ENCODE measurements around the gene EEF1G.

The EEF1G gene

DNA sequence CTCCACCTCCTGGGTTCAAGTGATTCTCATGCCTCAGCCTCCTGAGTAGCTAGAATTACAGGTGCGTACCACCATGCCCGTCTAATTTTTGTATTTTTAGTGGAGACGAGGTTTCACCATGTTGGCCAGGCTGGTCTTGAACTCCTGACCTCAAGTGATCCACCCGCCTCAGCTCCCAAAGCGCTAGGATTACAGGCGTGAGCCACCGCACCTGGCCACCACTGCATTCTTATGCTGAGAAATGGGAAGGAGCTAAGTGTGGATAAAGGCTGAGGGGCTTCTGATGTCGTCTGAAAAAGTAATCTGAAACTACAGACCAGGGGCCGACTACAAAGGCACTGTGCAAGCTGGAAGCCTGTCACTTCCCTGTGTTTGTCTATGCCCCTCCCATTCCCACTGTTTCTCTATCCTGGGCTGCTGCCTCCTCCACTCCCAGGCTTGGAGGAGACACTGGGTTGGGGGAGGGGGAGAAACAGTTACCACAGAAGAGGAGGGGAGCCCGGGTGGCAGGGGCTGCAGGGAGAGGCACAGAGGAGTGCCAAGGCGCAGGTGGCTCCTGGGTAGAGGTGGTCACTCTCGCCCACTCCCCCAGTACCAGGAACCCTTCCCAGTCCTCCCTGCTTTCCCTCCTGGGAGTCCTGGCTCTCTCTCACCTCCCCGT is 30.9 kb upstream of the EEF1G start:
- ChIA-PET CTCF (interaction anchor here (0.7 to 1.0 kb wide), 2 partner anchors 9 to 12 kb away, joined by 3 read pairs; no protein-coding TSS in a partner anchor), POLR2A (interaction anchor here (0.6 to 4.3 kb wide), 5 partner anchors 13 to 60 kb away, joined by 3 to 30 read pairs (median 3); partner anchors contain the start of genes C11orf98, CSKMT, INTS5 and TUT1)
- DNase-seq (ENCODE audit: extremely low spot score) = no peak
- TF ChIP-seq, protein P1, sequence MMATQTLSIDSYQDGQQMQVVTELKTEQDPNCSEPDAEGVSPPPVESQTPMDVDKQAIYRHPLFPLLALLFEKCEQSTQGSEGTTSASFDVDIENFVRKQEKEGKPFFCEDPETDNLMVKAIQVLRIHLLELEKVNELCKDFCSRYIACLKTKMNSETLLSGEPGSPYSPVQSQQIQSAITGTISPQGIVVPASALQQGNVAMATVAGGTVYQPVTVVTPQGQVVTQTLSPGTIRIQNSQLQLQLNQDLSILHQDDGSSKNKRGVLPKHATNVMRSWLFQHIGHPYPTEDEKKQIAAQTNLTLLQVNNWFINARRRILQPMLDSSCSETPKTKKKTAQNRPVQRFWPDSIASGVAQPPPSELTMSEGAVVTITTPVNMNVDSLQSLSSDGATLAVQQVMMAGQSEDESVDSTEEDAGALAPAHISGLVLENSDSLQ (IDR thresholded peaks at IDR 0.05) = no peak
- TF ChIP-seq FOXA1 (IDR thresholded peaks at IDR 0.05) = no peak
- TF ChIP-seq ELF4 (IDR thresholded peaks at IDR 0.05) = no peak
- no peak for TF ChIP-seq BHLHE40 (IDR thresholded peaks at IDR 0.05; ENCODE audit: borderline replicate concordance)

- no peak for DNase-seq (ENCODE audit: extremely low spot score)
- TF ChIP-seq FOXK2 (IDR thresholded peaks at IDR 0.05) = no peak
- no peak for TF ChIP-seq FOXM1 (IDR thresholded peaks at IDR 0.05; ENCODE audit: borderline replicate concordance)
- no peak for TF ChIP-seq ZNF384 (IDR thresholded peaks at IDR 0.05)
- TF ChIP-seq TARDBP (IDR thresholded peaks at IDR 0.05) = no peak
- TF ChIP-seq SUZ12 (IDR thresholded peaks at IDR 0.05) = no peak
- TF ChIP-seq ARNT (IDR thresholded peaks at IDR 0.05) = no peak
- TF ChIP-seq SP1 (IDR thresholded peaks at IDR 0.05) = no peak
- CTCF ChIA-PET = interaction anchor here (0.7 to 1.0 kb wide), 2 partner anchors 10 to 11 kb away, joined by 3 read pairs; no protein-coding TSS in a partner anchor
- POLR2A ChIA-PET = interaction anchor here (1.1 to 4.3 kb wide), 3 partner anchors 12 to 61 kb away, joined by 3 to 30 read pairs (median 9); partner anchors contain the start of genes C11orf98, CSKMT, INTS5 and TUT1
Measured at GRCh38 chr11:62603776-62604299, 30.1 kb upstream of the EEF1G start.

DNA sequence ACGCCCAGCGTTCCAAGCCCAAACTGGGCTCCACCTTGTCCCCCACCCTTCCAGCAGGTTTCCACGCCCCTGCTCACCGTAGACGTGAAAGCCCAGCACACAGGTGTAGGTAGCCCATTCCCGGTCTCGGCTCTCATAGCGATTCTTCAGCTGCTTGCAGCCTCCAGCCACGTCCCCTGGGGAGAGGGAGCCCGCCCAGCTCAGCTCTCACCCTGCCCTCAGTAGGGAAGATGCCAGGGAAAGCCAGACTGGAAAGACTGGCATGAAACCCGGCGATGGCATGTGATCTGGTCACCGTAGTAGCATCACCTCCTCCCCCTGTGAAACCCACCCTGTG is 29.3 kb upstream of the EEF1G start:
- ChIA-PET CTCF (no interaction called here), POLR2A (interaction anchor here (1.8 to 4.3 kb wide), 2 partner anchors 11 to 50 kb away, joined by 9 to 30 read pairs; partner anchors contain the start of genes INTS5 and TUT1)
- TF ChIP-seq ELF4 (IDR thresholded peaks at IDR 0.05) = no peak
- TF ChIP-seq HDGF (IDR thresholded peaks at IDR 0.05; ENCODE audit: borderline replicate concordance) = no peak
- no peak for TF ChIP-seq SUZ12 (IDR thresholded peaks at IDR 0.05)
- no peak for TF ChIP-seq FOXK2 (IDR thresholded peaks at IDR 0.05)
- no peak for TF ChIP-seq TARDBP (IDR thresholded peaks at IDR 0.05)
- no peak for TF ChIP-seq FOXA1 (IDR thresholded peaks at IDR 0.05)
- no peak for TF ChIP-seq LEF1 (IDR thresholded peaks at IDR 0.05; ENCODE audit: borderline replicate concordance)
- no peak for TF ChIP-seq CTBP1 (IDR thresholded peaks at IDR 0.05; ENCODE audit: borderline replicate concordance)
- no peak for TF ChIP-seq BHLHE40 (IDR thresholded peaks at IDR 0.05; ENCODE audit: borderline replicate concordance)
- TF ChIP-seq ARNT (IDR thresholded peaks at IDR 0.05) = no peak
- TF ChIP-seq, protein P1 (IDR thresholded peaks at IDR 0.05) = no peak
- no peak for TF ChIP-seq NFRKB (IDR thresholded peaks at IDR 0.05)
- no peak for TF ChIP-seq FOXM1 (IDR thresholded peaks at IDR 0.05; ENCODE audit: borderline replicate concordance)
- TF ChIP-seq ZNF384 (IDR thresholded peaks at IDR 0.05) = no peak
- TF ChIP-seq SP1 (IDR thresholded peaks at IDR 0.05) = no peak
- no peak for TF ChIP-seq L3MBTL2 (conservative IDR thresholded peaks at IDR 0.05)
- no peak for DNase-seq (ENCODE audit: extremely low spot score)

- TF ChIP-seq L3MBTL2 (conservative IDR thresholded peaks at IDR 0.05) = peak; percentile 97
- no peak for TF ChIP-seq LEF1 (IDR thresholded peaks at IDR 0.05; ENCODE audit: borderline replicate concordance)
- TF ChIP-seq CTBP1 (IDR thresholded peaks at IDR 0.05; ENCODE audit: borderline replicate concordance) = 0 out of 2 replicates have a peak, but pooled peaks have one; percentile 23
- TF ChIP-seq, protein P1 (IDR thresholded peaks at IDR 0.05) = 0 out of 2 replicates have a peak, but pooled peaks have one; percentile 1
- ChIA-PET POLR2A (interaction anchor here (0.6 to 4.3 kb wide), 24 partner anchors 9 to 279 kb away, joined by 3 to 105 read pairs (median 5); partner anchors contain the start of genes B3GAT3, BSCL2, C11orf98 and CSKMT), CTCF (interaction anchor here (0.6 to 2.1 kb wide), 5 partner anchors 9 to 178 kb away, joined by 4 to 9 read pairs (median 9); partner anchors contain the start of genes EML3 and TUT1)
- peak; percentile 71 for DNase-seq (ENCODE audit: extremely low spot score)
Measured at GRCh38 chr11:62602141-62603071, 28.7 kb upstream of the EEF1G start.

DNA sequence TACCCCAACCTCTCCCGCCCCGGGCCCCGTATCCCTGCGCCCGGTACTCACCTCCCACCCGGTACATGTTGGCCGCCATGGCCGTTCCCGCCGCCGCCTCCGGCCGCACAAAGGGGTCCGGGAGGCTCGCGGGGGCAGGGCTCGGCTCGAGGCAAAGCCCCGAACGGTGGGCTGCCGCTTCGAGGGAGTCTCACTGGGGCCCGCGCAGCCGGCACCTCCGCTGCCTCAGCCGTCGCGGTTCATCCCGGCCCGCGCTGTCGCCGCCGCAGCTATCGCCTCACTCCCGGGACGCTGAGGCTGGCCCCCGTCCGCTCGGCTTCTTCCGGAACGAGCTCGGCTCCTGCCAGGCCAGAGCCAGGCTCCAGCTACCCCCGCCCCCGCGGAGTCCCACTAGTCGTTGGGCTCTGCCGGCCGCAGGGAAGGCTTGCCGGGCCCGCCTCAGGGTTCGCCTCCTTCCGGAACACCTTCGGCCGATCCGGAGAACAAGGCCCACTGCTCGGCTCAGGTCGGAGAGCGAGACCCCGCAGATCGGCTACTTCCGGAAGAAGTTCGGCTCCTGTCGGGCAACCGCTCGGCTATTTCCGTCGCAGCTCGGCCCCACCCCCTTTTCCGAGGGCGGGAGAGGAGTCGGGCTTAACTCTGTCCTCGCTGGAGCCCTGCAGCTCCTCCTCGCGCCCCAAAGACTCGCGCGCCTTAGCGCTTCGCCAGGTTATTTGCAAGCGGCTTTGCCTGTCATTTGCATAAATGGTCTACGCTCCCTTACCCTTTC is 27.9 kb upstream of the EEF1G start, which contains the start of gene MTA2:
Gene MTA2, minus strand, starts transcription at position 494 of the 769 bp plus-strand sequence. Its CDS starts 415 bp downstream, at position 79.
- ChIA-PET POLR2A (interaction anchor here (0.6 to 3.4 kb wide), 24 partner anchors 10 to 289 kb away, joined by 3 to 105 read pairs (median 4); partner anchors contain the start of genes B3GAT3, BSCL2, C11orf98 and CSKMT), CTCF (interaction anchor here (0.6 to 2.1 kb wide), 6 partner anchors 9 to 177 kb away, joined by 3 to 9 read pairs (median 8); partner anchors contain the start of genes EML3 and TUT1)
- peak; percentile 97 for DNase-seq (ENCODE audit: extremely low spot score)
- TF ChIP-seq CTBP1 (IDR thresholded peaks at IDR 0.05; ENCODE audit: borderline replicate concordance) (no peak), HDGF (IDR thresholded peaks at IDR 0.05; ENCODE audit: borderline replicate concordance) (peak; percentile 26; the same call in 1 of the 2 replicates)
